GM21528 (cell line): ENCODE results near the gene INTS6L.

Source experiments
- ATAC-seq: cut with Tn5 transposase; IDR thresholded peaks from one replicate; pipeline ENCODE4 v1.9.1; 2021; ENCODE audit warnings: mild to moderate bottlenecking, moderate library complexity; ENCODE audit not compliant: unreplicated experiment, low FRiP score

The INTS6L gene, protein sequence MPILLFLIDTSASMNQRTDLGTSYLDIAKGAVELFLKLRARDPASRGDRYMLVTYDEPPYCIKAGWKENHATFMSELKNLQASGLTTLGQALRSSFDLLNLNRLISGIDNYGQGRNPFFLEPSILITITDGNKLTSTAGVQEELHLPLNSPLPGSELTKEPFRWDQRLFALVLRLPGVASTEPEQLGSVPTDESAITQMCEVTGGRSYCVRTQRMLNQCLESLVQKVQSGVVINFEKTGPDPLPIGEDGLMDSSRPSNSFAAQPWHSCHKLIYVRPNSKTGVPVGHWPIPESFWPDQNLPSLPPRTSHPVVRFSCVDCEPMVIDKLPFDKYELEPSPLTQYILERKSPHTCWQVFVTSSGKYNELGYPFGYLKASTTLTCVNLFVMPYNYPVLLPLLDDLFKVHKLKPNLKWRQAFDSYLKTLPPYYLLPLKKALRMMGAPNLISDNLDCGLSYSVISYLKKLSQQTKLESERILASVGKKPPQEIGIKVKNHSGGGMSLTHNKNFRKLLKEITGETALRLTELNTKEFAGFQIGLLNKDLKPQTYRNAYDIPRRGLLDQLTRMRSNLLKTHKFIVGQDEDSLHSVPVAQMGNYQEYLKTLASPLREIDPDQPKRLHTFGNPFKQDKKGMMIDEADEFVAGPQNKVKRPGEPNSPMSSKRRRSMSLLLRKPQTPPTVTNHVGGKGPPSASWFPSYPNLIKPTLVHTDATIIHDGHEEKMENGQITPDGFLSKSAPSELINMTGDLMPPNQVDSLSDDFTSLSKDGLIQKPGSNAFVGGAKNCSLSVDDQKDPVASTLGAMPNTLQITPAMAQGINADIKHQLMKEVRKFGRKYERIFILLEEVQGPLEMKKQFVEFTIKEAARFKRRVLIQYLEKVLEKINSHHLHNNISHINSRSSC

DNA sequence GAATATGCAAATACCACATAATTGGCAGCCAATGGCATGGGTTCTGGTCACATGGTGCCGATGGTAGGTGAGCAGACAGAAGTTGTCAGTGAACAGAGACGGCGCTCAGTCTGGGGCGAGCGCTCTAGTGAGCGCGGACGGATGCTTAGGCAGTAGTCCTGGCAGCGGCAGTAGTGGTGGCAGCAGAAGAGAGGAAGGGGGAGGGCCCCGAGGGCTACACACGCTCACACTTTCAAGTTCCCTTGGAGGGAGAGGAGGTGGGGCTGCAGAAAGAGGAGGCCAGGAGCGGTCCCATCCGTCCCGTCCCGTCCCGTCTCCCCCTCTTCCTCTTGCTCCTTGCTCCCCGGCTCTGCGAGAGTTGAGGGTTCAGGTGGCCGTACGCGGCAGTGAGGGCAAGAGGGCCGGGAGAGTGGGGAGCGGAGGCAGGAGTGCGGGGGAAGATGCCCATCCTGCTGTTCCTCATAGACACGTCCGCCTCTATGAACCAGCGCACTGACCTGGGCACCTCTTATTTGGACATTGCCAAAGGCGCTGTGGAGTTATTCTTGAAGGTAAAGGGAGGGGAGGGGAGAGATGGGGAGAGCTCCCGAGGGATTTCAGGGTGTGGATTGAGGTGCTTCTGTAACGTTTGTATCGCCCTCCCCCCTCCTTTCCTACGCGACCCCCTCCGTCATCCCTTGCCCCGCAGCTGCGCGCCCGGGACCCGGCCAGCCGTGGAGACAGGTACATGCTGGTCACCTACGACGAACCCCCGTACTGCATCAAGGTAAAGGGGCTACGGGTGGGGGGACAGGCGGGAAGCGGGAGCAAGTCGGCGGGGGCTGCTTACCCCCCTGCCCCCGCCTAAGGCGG, at the start of gene INTS6L:
Gene INTS6L, plus strand, starts transcription at position 108 of the 852 bp plus-strand sequence. Its CDS starts 333 bp downstream, at position 441.
- ATAC-seq = peak; percentile 83

DNA sequence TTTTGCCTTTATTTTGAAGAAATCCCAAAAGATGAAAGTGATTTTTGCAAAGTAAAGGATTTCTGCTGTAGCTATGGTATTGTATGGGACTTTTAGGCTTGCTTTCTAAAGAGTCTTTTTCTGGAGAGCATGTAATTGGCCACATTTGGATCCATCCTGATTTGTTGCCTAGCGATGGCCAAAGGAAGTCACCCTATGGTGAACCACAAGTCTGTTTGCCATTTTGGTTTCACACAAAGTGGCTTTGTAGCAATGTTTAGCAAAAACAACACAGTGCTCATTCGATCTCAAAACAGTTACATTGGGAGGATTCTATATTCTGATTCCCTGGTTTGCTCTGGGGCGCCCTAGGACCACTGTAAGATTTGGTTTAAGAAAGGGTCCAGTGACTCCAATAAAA, 44.1 kb upstream of the INTS6L start:
- no peak for ATAC-seq

DNA sequence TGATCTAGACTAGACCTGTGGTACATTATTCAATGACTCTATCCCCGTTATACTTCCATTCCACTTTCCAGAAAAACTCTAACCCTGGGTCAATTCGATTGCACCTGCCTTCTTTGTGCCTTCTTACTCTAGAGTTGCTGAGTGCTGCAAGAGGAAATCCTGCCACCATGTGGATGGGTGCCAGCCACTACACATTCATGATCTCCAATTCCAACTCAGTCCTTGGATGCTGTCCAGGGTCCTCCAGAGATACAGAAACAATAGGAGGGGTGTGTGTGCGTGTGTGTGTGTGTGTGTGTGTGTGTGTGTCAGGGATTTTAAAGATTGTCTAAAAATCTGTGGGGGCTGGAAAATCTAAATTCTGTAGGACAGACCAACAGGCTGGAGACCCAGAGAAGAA, 42.9 kb upstream of the INTS6L start:
- ATAC-seq = no peak

DNA sequence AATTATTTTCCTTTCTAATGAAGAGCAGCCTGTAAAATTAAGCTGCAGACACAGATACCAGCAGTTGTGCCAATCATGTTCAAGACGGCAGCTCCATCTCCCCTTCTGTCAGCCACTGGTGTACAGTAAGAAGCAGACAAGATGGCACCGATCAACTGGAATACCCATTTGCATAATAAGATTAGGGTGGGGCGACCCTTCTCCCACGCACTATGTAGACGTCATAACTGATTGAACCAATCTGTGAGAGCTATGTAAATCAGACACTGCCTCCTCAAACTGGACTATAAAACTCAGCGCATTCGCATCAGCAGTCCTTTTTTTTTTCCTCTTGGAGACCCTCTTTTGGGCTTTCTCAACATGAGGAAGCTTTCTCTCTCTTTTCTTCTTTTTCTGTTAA, 40.4 kb upstream of the INTS6L start:
- no peak for ATAC-seq

DNA sequence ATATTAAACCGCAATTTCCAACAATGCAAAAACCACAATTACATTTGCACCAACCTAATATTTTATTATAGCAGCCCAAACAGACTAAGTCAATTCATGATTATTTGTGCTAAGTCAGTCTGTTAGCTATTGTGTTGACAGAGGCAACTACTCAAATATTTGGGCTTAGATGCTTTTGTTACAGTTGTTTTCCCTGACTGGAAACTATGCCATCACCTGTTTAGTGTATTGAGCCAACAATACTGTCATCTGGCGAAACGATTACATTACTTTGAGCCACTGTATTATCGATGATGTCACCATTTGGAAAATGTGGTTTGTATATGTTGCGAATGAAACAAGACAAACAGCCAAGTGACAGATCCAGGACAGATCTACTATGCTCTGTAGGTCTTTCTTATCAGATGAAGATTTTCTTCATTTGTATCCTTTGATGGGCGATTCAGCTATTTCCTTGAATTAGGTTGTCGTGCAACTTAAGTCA, 38.7 kb upstream of the INTS6L start:
- ATAC-seq = no peak

DNA sequence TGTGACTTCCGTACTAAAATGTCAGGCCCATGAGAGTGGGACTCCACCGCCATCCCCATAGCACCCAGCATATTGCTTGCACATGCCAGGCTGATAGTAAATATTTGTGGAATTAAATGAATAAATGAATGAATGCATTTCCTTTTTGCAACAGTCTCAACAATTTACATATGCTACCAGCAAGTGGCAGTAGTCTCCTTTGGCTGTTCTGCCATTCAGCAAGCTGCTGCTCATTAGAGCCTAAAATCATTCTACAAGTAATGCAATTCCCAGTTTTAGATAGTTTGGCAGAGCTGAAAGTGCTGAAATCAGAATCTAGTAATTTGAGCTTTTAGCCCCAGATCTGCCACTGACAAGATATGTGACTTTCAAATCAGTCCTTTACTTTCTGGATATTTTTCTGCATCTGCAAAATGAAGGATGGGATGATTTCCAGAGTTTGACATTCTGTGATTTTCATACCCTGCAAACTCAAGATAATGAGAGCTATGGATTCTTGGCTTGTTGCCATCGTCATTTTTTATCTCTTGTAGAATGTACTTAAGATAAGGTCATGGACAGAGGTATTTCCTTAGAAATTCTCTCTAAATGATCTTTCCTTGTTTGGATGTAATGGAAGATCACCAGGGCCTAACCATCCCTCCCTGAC, 35.7 kb upstream of the INTS6L start:
- no peak for ATAC-seq

DNA sequence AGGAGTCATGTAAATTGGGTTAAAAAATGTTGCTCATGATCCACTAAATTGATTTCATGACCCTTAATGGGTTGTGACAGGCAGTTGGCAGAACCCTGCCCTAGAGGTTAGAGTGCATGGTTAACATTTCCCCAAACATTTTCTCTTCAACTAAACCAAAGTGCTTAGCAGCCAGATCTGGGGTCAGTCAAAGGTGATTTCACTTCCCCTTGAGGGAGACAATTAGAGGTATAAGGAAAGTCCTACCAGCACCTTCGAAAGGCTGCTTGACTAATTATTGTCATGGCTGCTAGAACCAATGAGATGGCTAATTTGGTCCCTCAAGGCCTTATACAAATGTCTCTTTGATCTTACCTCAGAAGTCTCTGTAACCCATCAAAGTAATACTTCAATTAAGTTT, 30.9 kb upstream of the INTS6L start:
- peak; percentile 76 for ATAC-seq

DNA sequence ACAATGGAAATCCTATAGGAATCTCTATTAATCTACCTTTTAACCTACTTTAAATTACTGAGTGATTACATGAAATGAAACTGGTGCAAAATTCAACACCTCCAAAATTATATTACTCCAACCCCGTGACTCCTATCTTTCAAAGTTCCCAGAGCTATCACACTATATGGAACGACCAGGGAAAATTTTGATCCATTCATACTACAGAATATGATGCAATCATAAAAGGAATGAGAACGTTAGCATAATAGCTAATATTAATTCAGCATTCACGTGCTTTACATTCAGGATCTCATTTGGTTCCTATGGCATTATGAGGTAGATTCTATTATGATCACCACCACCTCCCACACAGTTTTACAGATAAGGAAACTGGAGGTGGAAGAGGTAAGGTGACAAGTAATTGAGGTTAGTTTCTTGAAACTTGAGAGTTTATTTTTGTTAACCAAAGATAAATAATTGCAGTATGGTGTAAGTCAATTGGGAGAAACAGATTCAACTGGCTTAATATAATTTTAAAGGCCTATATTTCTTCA, 29.4 kb upstream of the INTS6L start:
- ATAC-seq = no peak

DNA sequence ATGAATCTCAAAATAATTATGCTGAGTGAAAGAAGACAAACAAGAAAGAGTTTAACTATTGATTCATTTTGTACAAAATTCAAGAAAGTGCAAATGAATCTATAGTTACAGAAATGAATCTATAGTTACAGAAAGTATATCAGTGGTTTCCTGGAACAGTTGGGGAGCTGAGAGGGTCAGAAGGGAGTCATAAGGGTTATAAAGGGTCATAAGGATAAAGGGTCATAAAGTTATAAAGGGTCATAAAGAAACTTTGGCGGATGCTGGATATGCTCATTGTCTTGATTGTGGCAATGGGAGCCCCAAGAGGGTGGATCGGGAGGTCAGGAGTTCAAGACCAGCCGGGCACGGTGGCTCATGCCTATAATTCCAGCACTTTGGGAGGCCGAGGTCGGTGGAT, 26.0 kb upstream of the INTS6L start:
- no peak for ATAC-seq

DNA sequence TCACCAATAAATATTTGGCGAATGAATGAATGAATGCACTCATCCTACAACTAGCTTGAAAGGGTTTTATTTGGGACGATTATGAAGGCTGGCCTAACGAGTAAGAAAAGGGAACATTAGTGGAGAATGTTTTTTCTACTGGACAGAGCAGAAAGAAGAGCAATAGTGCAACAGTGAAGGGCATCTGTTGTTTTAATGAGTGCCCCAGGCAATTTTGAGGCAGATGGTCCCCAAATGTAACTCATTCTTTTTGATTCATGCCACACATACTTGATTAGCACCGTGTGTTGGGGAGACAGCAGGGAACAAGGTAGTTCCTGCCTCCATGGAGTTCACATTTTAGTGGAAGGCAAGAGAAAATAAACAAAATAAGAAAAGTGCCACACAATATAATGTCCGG, 22.7 kb upstream of the INTS6L start:
- no peak for ATAC-seq

DNA sequence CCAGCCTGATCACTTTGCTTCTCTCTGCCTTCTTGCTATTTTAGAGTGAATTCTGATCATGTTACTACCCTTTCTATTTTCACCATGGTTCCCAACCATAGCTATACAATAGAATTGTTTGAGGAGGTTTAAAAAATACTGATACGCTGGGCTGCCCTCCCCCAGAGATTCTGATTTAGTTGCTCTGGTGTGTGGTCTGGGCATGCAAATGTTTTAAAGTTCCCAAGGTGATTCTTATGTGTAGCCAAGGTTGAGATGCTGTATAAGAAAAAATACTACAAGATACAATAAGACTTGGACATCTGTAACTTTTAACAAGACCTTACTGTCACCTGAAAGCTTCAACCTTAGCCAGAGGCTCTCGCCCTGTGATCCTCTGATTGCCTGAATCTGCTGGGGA, 22.2 kb upstream of the INTS6L start:
- ATAC-seq = no peak

DNA sequence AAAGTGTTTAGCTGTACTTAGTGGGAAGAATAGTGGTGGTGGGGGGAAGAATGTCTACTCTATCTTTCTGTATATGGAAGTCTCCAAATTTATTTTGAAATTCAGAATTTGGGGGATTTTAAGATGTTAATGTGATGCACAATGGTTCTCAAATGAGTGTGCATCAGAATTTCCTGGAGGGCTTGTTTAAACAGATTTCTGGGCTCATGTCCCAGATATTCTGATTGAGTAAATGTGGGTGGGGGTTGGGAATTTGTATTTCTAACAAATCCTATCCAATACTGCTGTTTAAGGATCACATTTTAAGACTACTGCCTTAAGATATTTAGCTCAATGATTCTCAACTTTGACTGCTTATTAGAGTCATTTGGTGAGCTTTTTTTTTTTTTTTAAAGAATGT, 15.1 kb upstream of the INTS6L start:
- ATAC-seq = no peak

DNA sequence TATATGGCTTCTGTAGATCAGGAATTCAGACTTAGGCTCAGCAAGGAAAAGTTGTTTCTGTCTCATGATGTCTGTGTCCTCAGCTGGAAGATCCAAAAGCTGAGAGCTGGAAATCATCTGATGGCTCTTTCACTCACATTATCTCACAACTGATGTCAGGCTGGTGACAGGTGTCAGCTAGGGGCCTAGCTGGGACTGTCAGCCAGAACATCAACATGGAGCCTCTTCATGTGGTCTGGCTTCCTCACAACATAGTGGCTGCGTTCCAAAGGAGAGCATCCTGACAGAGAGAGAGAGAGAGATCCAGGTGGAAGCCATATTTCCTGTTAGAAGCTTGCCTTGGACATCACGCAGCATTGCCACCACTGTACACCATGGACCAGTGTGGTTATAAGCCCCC, 10.6 kb upstream of the INTS6L start:
- no peak for ATAC-seq

DNA sequence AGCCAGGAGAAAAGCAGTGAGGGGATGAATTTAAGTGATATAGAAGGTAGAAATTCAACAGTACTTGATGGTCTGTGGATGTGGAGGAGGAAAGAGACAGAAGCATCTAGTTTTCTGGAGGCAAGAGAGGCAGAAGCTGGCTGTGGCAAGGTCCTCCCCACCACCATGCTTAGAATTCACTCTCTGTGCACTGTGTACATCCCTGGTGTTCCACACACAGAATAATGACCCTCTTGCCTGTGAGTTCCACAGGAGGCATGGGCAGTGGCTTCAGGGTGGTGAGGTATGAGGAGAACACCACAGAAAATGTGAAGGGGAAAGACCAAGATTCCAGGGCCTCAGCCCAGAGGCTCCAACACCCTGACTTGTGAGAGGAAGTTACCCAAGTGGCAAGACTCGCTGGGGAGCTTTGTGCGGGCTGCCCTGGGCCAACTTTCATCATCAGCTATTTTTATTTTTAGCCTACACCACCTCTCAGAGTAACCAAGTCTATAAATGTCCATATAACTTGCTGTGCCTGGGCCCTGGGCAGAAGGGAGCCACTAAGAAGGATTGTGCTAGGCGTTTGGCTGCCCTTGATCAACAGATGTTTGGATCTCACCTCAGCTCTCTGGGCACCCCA, 7.8 kb upstream of the INTS6L start:
- ATAC-seq = no peak

DNA sequence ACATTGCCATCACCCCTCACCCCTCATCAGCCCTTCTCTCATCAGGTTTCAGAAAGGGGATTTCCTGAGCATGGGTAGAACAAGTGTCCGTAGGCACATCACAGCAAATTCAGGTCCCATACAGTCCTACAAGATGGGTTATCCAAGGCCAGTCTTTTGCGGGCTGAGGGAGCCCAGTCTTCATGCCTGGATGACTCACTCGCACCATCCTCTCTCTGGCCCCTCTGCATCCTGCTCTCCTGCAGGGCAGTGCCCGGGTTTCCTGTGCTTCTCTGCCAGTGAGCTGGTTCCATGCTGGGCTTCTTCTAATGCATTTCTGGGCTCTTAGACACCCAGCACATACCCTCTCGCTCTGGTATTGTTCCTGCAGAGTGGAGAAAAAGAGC, 7.3 kb upstream of the INTS6L start:
- no peak for ATAC-seq

DNA sequence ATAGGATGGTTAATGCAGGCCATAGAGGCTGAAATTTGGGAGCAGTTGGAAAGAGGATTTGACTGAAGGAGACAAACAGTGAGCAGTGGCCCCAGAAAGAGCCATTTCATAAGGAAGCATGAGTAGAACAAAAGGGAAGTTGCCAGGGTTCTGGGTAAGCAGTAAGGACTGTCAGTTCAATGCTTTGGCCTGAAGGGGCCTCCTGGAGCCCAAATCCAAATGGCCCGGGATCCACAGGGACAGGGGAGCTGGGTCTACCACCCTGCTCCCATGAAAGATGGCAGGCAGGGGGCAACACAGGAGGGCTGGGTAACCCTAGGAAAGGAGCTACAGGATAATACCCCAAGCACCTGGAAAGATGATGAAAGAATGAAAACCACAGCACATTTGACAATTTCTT, 4.1 kb upstream of the INTS6L start:
- no peak for ATAC-seq

DNA sequence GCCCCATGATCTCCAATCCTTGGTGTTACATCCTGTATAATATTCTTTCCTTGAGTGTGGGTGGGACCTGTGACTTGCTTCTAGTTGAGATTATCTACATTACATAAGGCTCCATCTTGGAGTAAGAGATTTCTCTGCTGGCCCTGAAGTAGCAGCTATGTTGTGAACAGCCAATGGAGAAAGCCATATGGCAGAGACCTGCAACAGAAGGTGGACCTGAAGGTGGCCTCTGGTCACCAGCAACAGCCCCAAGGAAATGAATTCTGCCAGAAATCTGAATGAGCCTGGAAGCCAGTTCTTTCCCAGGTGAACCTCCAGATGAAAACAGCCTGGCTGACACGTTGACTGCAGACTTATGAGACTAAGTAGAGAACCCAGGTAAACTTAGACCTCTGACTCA, 2.3 kb upstream of the INTS6L start:
- ATAC-seq = no peak

DNA sequence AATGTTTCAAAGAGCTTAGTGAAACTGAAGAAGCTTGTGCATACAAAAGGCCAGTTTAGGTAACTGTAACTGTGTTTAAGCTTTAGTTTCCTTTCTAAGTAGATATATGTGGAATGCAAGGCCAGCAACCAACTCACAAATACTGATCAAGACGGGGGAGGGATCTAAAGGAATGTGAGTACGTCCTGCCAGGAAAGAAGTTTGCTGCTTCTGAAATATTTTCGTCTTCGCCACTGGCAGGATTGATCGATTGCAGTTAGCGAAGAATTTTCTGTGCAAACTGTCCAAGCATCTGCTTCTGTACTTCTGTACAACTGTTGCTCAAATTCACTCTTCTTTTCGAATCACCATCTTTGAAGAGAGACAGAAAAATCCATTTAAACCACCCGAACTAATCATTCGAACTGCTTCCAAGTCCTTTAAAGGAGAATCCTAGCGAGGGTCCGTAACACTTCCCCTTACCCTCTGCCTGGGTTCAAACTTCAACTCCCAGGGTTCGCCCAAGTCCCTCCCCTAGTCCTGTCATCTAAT, 373 bp upstream of the INTS6L start:
- no peak for ATAC-seq
